Middle frontal gyrus (tissue), 1 donor: ENCODE data around the gene STK11IP.

Source experiments
- DNase-seq: peaks from one replicate; pipeline ENCODE4 v3.0.0-alpha.2; 2015; ENCODE audit warnings: low spot score; ENCODE audit errors: extremely low spot score

The STK11IP gene, protein sequence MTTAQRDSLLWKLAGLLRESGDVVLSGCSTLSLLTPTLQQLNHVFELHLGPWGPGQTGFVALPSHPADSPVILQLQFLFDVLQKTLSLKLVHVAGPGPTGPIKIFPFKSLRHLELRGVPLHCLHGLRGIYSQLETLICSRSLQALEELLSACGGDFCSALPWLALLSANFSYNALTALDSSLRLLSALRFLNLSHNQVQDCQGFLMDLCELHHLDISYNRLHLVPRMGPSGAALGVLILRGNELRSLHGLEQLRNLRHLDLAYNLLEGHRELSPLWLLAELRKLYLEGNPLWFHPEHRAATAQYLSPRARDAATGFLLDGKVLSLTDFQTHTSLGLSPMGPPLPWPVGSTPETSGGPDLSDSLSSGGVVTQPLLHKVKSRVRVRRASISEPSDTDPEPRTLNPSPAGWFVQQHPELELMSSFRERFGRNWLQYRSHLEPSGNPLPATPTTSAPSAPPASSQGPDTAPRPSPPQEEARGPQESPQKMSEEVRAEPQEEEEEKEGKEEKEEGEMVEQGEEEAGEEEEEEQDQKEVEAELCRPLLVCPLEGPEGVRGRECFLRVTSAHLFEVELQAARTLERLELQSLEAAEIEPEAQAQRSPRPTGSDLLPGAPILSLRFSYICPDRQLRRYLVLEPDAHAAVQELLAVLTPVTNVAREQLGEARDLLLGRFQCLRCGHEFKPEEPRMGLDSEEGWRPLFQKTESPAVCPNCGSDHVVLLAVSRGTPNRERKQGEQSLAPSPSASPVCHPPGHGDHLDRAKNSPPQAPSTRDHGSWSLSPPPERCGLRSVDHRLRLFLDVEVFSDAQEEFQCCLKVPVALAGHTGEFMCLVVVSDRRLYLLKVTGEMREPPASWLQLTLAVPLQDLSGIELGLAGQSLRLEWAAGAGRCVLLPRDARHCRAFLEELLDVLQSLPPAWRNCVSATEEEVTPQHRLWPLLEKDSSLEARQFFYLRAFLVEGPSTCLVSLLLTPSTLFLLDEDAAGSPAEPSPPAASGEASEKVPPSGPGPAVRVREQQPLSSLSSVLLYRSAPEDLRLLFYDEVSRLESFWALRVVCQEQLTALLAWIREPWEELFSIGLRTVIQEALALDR

DNA sequence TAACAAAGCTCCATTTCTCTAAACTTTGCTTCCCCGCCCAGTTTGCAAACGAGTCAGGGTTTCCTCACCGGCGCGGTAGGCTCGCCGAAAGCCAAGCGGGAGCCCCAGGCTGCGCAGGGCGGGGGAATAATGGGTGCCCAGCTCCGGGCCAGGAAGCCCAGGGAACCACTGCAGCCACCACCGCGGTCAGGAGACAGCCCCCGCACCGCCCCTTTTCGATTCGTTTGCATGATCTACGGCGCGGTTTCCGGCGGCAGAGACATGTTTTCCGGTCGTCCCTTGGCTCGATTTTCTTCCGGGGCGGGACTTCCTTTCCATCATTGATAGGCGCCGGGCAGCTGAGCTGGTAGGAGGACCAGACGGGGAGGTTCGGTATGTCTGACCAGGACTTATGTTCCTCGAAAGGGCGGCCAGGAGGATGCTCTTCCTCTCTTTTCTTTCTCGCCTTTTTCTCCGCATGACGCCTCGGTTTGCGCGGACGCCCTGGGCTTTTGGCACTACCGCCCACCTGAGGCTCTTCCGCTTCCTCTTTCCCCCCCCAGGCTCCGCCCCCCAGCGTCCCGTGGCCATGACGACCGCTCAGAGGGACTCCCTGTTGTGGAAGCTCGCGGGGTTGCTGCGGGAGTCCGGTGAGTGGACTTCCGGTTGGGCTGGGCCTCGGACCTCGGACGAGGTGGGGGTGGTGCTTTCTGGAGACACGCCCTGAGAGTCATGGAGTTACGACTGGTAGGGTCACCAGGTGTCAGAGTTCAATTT is at the start of gene STK11IP:
Gene STK11IP (plus strand): TSS at position 306 of the 756 bp plus-strand sequence. CDS start 263 bp downstream, at position 569.
- peak; percentile 90 for DNase-seq

DNA sequence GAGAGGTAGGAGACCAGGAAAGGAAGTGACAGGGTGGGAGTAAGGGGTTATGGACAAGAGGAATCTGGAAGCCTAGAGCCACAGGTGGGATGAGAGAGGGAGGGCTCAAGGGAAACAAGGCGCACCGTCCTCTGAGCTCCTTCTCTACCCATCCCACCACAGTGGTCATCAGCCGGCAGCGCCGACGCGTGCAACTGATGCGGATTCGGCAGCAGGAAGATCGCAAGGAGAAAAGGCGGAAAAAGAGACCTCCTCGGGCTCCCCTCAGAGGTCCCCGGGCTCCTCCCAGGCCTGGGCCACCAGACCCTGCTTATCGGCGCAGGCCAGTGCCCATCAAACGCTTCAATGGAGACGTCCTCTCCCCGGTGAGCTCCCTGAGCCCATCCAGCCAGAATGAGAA is 48.7 kb upstream of the STK11IP start:
- DNase-seq, result no peak

DNA sequence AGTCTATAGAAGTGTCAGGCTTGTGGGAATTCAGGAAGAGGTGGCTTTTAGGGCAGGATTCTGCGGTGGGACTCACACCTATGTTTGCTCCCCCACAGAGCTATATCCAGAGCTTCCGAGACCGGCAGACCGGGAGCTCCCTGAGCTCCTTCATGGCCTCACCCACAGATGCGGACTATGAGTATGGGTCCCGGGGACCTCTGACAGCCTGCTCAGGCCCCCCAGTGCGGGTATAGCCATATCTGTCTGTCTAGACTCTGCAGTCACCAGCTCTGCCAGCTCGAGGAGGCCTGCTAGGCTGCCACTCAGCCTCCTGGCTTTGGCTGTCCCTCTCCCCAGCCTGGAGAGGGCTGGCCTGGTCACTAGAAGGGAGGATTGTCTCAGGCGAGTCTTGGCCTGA is 48.0 kb upstream of the STK11IP start:
- DNase-seq, result no peak

DNA sequence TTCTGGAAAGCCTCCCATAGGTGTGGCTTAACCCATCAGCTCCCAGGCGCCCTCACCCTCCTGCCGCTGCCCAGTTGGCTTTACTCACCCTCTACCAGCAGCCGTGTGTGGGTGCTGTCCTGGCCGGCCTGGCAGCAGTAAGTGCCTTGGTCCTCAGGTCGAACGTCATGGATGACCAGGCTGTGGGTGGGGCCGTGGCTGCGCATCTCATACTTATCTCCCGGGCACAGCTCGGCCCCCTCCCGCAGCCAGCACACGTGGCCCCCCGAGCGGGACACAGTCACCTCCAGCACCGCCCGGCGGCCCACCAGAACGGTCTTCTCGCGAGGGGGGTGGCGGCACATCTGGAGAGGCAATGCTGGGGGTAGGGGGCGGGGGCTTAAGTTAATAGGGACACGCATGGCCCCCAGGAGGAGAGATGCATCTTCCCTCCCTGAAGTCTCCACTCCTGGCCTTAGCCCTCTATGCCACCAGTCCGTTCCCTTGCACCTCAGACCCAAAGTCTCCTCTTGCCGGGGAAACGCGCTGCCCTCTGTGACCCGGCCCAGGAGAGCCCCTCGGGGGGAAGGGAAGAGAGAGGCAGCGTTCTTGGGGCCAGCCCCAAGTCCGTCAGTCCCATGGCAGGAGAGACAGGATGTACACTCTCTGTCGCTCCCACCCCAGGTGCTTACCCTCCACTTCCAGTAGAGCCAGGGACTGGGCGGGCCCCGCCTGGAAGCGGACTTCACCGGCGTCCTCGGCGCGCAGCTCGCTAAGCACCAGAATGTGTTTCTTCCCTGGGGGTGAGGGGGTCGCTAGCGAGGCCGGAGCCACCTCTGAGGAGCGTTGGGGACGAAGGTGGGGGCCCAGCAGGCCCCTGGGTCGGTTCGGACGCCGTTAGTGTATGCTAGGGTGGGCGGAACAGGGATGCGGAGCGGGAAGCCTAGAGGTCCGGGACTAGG is 45.9 kb upstream of the STK11IP start:
- no peak for DNase-seq

DNA sequence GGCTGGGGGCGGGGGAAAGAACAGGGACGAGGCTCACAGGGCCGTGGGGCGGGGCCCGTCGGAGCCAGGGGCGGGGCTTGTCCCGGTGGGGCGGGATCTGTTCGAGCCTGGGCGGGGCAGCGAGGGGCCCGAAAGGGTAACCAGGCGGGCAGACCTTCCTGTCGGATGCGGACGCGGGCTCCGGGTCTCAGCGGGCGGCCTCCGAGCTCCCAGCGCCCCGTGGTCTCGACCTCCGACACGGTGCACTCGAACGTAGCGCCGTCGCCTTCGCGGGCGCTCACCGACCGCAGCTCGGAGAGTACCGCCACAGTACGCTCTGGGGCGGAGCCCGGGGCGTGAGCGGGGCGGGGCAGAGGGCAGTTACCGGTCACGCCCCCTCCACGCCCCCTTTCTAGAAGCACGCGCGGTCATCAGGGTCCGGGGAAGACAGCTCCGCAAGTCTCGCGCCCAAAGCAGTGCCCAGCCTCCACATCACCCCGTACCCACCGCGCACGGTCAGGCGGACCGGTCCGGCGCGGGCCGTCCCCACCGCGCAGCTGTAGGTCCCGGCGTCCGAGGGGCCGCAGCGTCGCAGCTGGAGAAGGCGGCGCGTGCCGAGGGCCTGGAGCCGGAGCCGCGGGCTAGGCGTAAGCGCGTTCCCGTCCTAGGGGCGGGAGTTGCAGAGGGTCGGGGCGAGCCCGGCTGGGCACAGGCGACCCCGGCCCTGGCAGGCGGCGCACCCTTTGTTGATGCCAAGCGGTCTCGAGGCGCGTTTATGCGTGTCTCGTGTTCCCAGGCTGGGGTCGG is 45.1 kb upstream of the STK11IP start:
- peak; percentile 61 for DNase-seq

DNA sequence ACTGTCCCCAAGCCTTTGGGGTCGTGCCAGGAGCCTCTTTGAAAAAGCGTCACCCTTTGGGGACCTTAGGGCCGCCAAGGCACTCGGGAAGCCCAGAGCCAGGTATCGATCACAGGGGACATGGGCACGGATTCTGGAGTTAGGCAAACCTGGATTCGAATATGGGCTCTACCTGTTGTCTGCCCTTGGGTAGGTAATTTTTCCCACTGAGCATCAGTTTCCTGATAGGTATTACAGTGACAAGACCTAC is 44.6 kb upstream of the STK11IP start:
- no peak for DNase-seq

DNA sequence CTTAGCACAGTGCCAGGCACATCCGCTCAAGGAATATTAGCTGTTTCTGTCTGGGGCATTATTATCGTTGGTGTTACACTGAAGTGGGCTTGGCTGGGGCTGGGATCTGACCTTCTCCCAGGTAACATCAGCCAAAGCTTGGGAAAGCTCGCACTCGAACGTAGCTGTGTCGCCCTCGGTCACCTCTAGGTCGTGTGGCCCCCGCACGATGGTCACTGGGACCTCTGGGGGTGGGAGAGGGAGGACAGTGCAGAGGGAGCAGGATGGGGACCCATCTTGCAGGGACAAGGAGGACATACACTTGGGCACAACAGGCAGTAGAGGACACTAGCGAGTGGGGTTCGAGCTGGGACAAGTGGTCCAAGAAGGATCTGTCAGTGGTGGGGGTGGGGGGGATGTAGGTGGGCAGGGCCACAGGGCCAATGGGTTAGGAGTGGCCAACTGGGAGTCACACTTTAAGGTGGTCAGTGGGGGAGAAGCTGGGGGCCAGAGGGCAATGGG is 44.1 kb upstream of the STK11IP start:
- no peak for DNase-seq

DNA sequence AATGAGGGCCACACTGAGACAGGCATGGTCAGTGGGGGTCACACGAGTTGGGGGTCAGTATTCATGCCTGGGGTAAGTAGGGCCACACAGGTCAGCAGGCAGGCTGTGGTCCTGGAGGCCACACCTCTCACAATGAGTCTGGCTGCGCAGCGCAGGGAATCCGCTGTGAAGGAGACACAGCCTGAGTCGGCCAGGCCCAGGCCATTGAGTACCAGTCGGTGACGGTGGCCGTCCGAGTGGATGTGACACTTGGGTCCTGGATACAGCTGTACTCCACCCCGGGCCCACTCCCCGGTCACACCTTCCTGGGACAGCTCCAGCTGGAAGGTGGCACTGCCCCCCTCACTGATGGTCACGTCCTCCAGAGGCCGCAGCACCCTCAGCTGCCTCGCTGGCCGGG is 43.3 kb upstream of the STK11IP start:
- DNase-seq, result no peak

DNA sequence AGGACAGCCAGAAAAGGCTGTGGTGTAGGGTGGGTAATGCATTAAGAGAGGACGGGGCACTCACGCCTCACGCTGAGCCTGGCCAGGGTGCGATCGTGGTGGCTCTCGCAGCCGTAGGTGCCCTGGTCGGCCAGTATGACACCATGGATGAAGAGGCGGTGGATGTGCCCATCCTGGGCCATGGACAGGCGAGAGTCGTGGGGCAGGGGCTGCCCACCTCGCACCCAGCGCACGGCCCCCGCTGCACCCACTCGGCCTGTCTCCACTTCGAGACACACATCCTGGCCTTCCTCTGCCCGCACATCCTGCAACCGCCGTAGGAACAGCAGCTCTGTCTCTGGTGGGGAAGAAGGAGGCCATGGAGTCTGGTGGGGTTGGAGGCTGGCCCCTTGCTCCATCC is 41.7 kb upstream of the STK11IP start:
- DNase-seq, result no peak

DNA sequence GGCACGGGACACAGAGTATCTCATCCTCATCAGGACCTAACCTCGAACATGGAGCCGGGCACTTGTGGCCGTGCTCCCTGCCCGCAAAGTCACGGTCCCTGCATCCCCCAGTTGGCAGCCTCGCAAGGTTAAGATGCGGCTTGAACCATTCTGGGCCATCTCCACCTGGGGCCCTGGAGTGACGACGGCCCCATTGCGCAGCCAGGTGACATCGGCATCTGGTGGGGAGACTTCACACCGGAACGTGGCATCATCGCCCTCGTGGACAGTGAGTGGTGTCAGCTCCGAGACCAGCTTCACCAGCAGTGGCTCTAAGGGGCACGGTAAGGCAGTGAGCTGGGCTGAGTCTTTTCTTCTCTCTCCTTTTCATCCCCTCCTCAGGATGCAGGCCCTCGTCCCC is 41.2 kb upstream of the STK11IP start:
- DNase-seq, result no peak

DNA sequence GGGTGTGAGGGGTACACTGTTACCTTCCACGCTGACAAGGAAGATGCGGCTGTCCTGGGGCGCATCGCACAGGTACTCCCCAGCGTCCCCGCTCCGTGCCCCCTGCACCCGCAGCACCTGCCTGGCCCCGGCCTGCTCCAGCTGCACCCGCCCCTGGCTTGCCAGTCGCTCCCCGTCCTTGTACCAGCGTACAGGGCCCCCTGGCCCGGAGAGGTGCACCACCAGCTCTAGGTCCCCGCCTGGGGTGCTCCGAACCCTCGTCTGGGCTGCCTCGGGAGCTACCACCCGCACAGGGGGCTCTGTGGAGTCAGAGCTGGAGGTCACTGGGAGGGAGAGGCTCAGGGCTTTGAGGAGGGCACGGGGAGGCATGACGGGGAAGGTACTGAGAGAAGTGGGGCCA is 40.3 kb upstream of the STK11IP start:
- DNase-seq, result no peak

DNA sequence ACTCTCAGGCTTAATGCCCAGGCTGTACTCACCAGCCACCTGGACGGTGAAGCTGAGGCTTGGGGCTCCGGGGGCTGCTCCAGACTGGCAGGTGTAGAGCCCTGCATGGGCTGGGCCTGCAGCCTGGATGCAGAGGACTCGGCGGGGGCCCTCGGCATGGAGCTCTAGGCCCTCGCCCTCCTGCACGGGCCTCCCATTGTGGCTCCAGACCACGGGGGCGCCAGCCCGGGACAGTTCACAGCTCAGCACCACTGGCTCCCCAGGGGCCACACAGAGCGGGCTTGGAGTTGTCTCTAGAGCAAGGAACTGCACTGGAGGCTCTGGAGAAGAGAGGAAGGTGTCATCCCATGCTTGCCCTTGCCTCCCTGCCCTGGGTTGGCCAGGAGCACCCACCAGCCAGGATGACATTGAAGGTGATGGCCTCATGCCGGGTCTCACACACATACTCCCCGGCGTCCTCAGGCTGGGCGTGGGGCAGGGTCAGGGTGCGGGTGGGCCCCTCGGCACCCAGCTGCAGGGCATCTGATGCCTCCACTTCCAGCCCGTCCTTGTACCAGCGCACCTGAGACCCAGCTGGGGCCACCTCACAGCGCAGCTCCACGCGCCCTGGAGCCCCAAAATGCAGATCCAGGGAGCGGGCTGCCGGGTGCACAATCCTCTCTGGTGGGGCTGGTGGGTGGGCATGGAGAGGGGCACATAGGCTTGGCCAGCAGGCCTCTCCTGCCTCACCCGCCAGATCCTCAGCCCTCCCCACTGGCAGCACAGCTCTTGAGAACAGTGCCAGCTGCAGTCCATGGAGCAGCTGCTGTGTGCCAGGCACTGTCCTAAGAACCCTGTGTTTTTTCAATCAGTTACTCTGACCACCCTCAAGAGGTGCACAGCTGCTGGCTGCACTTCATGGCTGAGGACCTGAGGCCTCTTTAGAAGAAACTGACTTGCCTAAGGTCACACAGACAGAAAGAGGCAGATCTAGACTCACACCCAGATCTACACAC is 39.6 kb upstream of the STK11IP start:
- no peak for DNase-seq

DNA sequence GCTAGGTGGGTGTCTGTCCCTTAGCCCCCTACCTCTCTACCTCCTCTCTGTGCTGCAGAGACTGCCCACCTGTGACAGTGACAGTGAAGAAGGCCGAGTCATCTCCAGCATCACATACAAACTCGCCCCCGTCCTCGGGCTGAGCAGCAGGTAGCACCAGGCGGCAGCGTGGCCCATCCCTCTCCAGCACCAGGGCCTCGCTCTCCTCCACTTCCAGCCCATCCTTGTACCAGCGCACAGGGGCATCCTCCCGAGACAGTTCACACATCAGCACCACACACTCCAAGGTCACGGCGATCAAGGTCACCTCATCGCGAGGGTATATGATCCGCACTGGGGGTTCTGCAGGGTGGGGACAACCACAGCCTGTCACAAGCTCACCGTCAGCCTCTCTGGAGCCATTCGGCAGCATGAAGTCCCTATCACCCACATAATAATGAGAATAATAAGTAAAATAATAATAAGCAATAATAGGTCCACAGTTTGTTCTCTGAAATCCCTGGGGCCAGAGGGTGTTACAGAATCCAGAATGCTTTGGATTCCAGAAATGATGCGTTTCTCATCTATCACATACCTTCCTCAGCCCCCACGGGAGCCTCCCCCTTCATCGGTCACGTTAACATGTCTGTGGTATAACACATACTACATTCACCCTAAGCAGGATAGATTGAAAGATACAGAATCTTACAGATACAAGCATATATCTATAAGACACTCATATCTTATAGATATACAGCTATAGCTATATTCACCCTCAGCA is 38.3 kb upstream of the STK11IP start:
- DNase-seq, result no peak

DNA sequence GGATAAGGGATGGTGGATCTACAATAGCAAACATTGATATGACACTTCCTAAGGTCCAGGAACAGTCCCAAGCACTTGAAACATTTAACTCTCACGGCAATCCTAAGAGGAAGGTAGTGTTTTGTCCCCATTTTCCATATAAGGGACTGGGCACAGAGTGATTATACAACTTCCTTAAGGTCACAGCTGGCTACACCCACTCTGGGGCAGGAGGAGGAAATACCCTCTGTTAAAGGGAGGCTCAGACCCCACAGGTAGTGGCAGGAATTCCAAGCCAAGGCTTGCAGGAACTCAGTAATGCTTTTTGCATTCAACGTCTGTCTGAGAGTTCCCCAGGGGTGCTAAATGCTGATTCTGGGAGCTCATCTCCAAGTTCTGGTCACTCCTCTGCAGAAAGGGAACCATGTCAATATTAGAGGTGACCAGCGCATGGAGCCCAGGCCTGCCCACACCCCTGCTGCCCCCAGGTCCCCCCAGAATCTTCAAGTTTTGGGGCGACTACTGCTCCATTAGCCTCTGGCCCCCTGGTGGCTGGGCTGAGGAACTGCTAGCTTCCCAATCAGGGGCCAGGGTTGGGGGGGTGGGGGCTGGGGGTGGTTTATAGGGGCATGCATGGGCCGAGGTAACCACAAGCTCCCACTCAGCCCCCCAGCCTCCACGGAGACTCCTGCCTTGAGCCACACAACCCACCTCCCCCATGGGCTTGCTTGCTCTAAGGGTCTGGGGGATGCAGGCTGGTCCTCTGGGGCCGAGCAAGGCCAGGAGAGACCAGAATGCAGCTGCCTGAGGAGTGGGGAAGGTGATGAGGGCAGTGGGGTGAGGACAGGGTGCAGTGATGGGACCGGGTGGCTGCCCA is 37.4 kb upstream of the STK11IP start:
- no peak for DNase-seq

DNA sequence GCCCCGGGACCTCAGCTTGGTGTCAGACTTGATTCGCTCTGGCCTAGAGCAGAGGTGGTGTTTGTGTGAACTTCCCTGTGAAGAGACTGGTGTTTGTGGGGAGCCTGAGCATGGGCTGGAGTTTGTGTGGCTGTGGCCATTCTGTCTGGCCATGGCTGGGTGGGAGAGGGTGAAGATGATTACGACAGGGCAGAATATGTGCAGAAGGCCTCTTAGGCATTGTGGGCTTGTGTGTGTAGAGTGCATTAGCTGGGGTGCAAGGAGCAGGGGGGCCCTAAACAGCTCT is 36.8 kb upstream of the STK11IP start:
- no peak for DNase-seq

DNA sequence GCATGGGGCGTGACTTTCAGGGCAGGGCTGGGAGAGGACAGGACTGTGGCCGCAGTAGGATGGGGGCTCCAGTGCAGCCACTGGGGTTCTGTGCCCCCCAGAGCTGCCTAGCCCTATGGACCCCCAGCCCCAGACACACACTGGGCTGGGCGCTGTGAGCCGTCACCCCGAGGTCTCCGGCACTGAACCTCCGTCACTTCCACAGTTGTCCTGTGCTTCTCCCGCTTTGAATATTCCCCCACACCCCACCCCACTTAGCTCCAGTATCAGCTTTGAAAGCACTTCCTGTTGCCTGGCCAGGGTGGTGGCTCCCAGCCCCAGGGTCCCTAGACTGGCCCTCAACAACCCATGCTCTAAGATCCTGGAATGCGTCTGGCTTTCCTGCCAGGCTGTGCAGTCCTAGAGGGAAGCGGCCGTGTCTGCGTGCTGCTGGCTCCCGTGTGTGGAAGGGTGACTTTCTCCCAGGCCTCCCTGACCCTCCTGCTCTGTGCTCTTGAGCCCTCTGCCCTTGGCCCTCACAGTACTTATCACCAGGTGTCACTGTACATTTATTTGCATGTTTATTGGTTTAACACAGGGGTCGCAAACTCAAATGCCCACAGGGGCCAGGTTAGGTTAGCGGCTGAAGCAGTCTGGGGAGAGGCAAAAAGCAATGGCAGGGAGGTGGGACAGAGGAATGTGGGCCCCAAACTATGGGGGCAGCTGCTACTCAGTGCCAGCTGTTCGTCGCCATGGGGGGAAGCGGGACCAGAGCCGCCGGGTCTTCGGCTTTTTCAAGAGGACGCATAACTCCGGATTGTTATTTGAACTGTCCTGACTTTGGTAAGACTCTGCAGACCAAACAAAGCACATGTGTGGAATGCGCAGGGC is 36.2 kb upstream of the STK11IP start:
- no peak for DNase-seq
